Astrocyte of the spinal cord (primary cell): ENCODE results near the gene DLGAP3.

ENCODE experiments used
- DNase-seq: peaks from one replicate; pipeline ENCODE4 v3.0.0; 2011; ENCODE audit warnings: low read depth, low spot score
- H3K4me3 ChIP-seq: 2 replicates; pipeline ENCODE4 v1.5.1; 2011; ENCODE audit warnings: low read depth, mild to moderate bottlenecking, low read length, moderate library complexity
- CTCF ChIP-seq: IDR thresholded peaks from 2 replicates; pipeline ENCODE4 v1.5.1; 2012; ENCODE audit warnings: low read depth, mild to moderate bottlenecking, low read length, inconsistent platforms
- in situ Hi-C: cut with HindIII; loops from 2 replicates; pipeline ENCODE4 v1.10.0; 2017; ENCODE audit warnings: low sequenced_read_pairs

DLGAP3 gene

GRCh38 chr1:34929497-34929852, at the start of gene DLGAP3:
TSS of gene DLGAP3 (minus strand) at chr1:34929650. CDS start at chr1:34905383, 24,267 bp downstream.
- no peak within 1 kb of the TSS for H3K4me3 ChIP-seq
- no peak for TF ChIP-seq CTCF
- in situ Hi-C loops = no loop called here
- DNase-seq = no peak

- in situ Hi-C loops = no loop called here
- H3K4me3 ChIP-seq = no peak overlapping the region
- no peak for DNase-seq
- TF ChIP-seq CTCF = no peak
Observed at GRCh38 chr1:34978921-34979320, 49.5 kb upstream of the DLGAP3 start.

GRCh38 chr1:34977858-34978257, 48.4 kb upstream of the DLGAP3 start:
- no peak for TF ChIP-seq CTCF
- no peak for DNase-seq
- no peak overlapping the region for H3K4me3 ChIP-seq
- in situ Hi-C loops = no loop called here

- no peak for TF ChIP-seq CTCF
- in situ Hi-C loops = no loop called here
- no peak overlapping the region for H3K4me3 ChIP-seq
- DNase-seq = no peak
Observed at GRCh38 chr1:34977210-34977471, 47.7 kb upstream of the DLGAP3 start.

GRCh38 chr1:34976384-34977209, 47.1 kb upstream of the DLGAP3 start:
- DNase-seq = no peak
- in situ Hi-C loops = no loop called here
- H3K4me3 ChIP-seq = no peak overlapping the region
- no peak for TF ChIP-seq CTCF

GRCh38 chr1:34975771-34976170, 46.3 kb upstream of the DLGAP3 start:
- no peak overlapping the region for H3K4me3 ChIP-seq
- no peak for DNase-seq
- no peak for TF ChIP-seq CTCF
- in situ Hi-C loops = no loop called here
